ENCODE measurements around the gene OR1I1. TPM values are rescaled to one million over a fixed set of nuclear protein-coding genes. Genes with fewer than 3 reads are reported as not detected.

The OR1I1 gene
- total RNA-seq, 1 donor from 2014 or later, result not detected

DNA sequence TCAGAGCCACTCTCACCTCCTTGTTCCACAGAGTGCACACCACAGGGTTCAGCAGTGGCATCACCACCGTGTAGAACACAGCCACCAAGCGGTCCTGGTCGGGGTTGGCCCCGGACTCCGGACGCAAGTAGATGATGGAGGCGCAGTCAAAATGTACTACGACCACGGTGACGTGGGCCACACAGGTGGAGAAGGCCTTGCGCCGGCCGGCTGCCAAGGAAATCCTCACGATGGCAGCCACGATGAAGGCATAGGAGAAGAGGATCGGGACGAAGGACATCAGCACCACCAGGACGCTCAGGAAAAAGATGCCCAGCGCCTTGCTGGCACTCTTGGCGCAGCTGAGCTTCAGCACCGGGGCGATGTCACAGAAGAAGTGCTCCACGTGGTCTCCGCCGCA lies 59.1 kb downstream of the OR1I1 start:
- Mint-ChIP-seq H3K27ac (no peak overlapping the region), H3K27me3 (peaks cover 21% of the 10 kb centered on the region), H3K36me3 (ENCODE audit: low read depth) (no peaks in the 10 kb centered on the region), H3K4me3 (no peak overlapping the region), H3K9me3 (peaks cover 12% of the 10 kb centered on the region), H3K4me1 (no peaks in the 10 kb centered on the region)
- POLR2A ChIA-PET, result no interaction called here
- intact Hi-C loops (cut with micrococcal nuclease), result no loop called here
- TF ChIP-seq, protein P1, sequence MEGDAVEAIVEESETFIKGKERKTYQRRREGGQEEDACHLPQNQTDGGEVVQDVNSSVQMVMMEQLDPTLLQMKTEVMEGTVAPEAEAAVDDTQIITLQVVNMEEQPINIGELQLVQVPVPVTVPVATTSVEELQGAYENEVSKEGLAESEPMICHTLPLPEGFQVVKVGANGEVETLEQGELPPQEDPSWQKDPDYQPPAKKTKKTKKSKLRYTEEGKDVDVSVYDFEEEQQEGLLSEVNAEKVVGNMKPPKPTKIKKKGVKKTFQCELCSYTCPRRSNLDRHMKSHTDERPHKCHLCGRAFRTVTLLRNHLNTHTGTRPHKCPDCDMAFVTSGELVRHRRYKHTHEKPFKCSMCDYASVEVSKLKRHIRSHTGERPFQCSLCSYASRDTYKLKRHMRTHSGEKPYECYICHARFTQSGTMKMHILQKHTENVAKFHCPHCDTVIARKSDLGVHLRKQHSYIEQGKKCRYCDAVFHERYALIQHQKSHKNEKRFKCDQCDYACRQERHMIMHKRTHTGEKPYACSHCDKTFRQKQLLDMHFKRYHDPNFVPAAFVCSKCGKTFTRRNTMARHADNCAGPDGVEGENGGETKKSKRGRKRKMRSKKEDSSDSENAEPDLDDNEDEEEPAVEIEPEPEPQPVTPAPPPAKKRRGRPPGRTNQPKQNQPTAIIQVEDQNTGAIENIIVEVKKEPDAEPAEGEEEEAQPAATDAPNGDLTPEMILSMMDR (IDR thresholded peaks at IDR 0.05), result no peak
- CTCF ChIA-PET, result no interaction called here
- no peak for ATAC-seq (ENCODE audit: low read depth)
- DNase-seq, result no peak

DNA sequence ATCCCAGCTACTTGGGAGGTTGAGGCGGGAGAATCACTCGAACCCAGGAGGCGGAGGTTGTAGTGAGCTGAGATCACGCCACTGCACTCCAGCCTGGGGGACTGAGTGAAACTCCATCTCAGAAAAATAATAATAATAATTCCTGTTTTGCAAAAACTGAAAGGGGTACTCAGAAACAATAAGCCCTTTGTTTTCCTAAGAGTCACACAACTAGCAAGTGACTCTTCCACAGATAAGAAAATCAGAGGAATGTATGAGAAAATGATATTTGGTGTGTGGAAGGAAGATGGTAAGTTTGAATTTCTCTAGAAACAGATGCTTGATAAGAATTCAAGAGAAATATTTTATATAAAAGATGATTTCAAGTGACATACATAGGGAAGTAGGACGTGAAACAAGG lies 60.3 kb downstream of the OR1I1 start:
- Mint-ChIP-seq H3K9me3 (peaks cover 9% of the 10 kb centered on the region), H3K36me3 (ENCODE audit: low read depth) (no peaks in the 10 kb centered on the region), H3K27me3 (peaks cover 16% of the 10 kb centered on the region), H3K27ac (no peak overlapping the region), H3K4me1 (no peaks in the 10 kb centered on the region), H3K4me3 (no peak overlapping the region)
- intact Hi-C loops (cut with micrococcal nuclease), result no loop called here
- ATAC-seq (ENCODE audit: low read depth) (no peak), DNase-seq (no peak)
- TF ChIP-seq, protein P1 (IDR thresholded peaks at IDR 0.05), result no peak
- ChIA-PET CTCF (no interaction called here), POLR2A (no interaction called here)

Other genes starting within 250 kb of the OR1I1 start
- gene OR7A5, start 247.0 kb upstream of the OR1I1 start, total RNA-seq, result not detected in 2 replicates
- gene OR7C1, start 247.0 kb upstream of the OR1I1 start, total RNA-seq, result not detected in 2 replicates
- gene OR7A10, start 233.3 kb upstream of the OR1I1 start, total RNA-seq, result not detected in 2 replicates
- not detected in 2 replicates for gene OR7A17, start 196.1 kb upstream of the OR1I1 start, total RNA-seq
- not detected in 2 replicates for gene OR7C2, start 140.7 kb upstream of the OR1I1 start, total RNA-seq
- not detected in 2 replicates for gene SLC1A6, start 102.3 kb upstream of the OR1I1 start, total RNA-seq
- gene CASP14, start 32.7 kb upstream of the OR1I1 start, total RNA-seq, result not detected in 2 replicates
- gene SYDE1, start 25.2 kb downstream of the OR1I1 start, total RNA-seq, result not detected in 2 replicates
- not detected in 2 replicates for gene NOTCH3, start 118.8 kb downstream of the OR1I1 start, total RNA-seq
- not detected in 2 replicates for gene EPHX3, start 150.2 kb downstream of the OR1I1 start, total RNA-seq

All from activated B cell treated with CpG ODN at 0.5 μM for 24 hours (primary cell).